OCI-LY3 (cell line): ENCODE measurements around the gene CNRIP1.

Experiments used
- H2AFZ ChIP-seq: fragments of 200-600, 300-600 bp; shearing (Covaris generic); 2 replicates; pipeline ENCODE4 v1.6.0; 2014; ENCODE audit warnings: antibody characterized with exemption, low read depth, low read length
- H3K27ac ChIP-seq: fragments of 200-600, 300-600 bp; sonication (generic); 2 replicates; pipeline ENCODE4 v1.5.1; 2014; ENCODE audit warnings: mild to moderate bottlenecking, low read length, moderate library complexity, mixed read lengths
- H3K27me3 ChIP-seq: fragments of 200-600, 300-600 bp; sonication (generic); 2 replicates; pipeline ENCODE4 v1.6.1; 2014; ENCODE audit warnings: low read depth, low read length, mixed read lengths
- H3K36me3 ChIP-seq: fragments of 200-600, 300-600 bp; sonication (generic); replicated peaks from 2 replicates; pipeline ENCODE3; 2014; ENCODE audit warnings: low read depth, low read length, mixed read lengths
- H3K4me1 ChIP-seq: fragments of 300-600, 200-600 bp; sonication (generic); 2 replicates; pipeline ENCODE4 v1.6.1; 2014; ENCODE audit warnings: low read length, mixed read lengths
- H3K4me2 ChIP-seq: fragments of 200-600, 300-600 bp; sonication (generic); 2 replicates; pipeline ENCODE4 v1.6.1; 2014; ENCODE audit warnings: low read length, mixed read lengths
- H3K4me3 ChIP-seq: fragments of 300-600, 200-600 bp; sonication (generic); 2 replicates; pipeline ENCODE4 v1.5.1; 2014; ENCODE audit warnings: antibody characterized with exemption, mild to moderate bottlenecking, low read length, moderate library complexity
- H3K79me2 ChIP-seq: fragments of 300-600, 200-600 bp; shearing (Covaris generic); 2 replicates; pipeline ENCODE4 v1.6.1; 2014; ENCODE audit warnings: mild to moderate bottlenecking, low read length, mixed read lengths
- H3K9ac ChIP-seq: fragments of 300-600, 200-600 bp; shearing (Covaris generic); 2 replicates; pipeline ENCODE4 v1.6.0; 2014; ENCODE audit warnings: mild to moderate bottlenecking, low read length, moderate library complexity
- H3K9me3 ChIP-seq: fragments of 200-600, 300-600 bp; shearing (Covaris generic); 2 replicates; pipeline ENCODE4 v1.6.1; 2014; ENCODE audit warnings: low read length, mixed read lengths; ENCODE audit not compliant: insufficient read depth
- H4K20me1 ChIP-seq: fragments of 200-600, 300-600 bp; sonication (generic); 2 replicates; pipeline ENCODE4 v1.6.1; 2016; ENCODE audit warnings: low read length, mixed read lengths; ENCODE audit not compliant: insufficient read depth
- CTCF ChIP-seq: fragments of 200-600, 300-600 bp; sonication (generic); IDR thresholded peaks from 2 replicates; pipeline ENCODE4 v1.5.1; 2014; ENCODE audit warnings: antibody characterized with exemption, low read length, low read depth
- EZH2phosphoT487 ChIP-seq: fragments of 200-600 bp; shearing (Covaris generic); IDR thresholded peaks from 2 replicates; pipeline ENCODE4 v1.6.1; 2018; ENCODE audit warnings: antibody characterized with exemption, mixed run types, low read depth

The CNRIP1 gene

GRCh38 chr2:68295516-68295915 lies 24.2 kb downstream of the CNRIP1 start:
- H3K4me2 ChIP-seq: peak overlapping the region; percentile 22; the same call in 1 of the 2 replicates
- H3K9me3 ChIP-seq: no peaks in the 10 kb centered on the region
- peaks cover 21% of the 10 kb centered on the region for H3K4me1 ChIP-seq
- H4K20me1 ChIP-seq: no peaks in the 10 kb centered on the region
- TF ChIP-seq CTCF (no peak), EZH2phosphoT487 (no peak)
- H3K4me3 ChIP-seq: no peak overlapping the region
- no peaks in the 10 kb centered on the region for H3K36me3 ChIP-seq
- H3K27me3 ChIP-seq: no peaks in the 10 kb centered on the region
- H3K79me2 ChIP-seq: no peaks in the 10 kb centered on the region
- H3K27ac ChIP-seq: no peak overlapping the region
- no peak overlapping the region for H2AFZ ChIP-seq
- no peak overlapping the region for H3K9ac ChIP-seq

GRCh38 chr2:68294913-68295312 lies 24.8 kb downstream of the CNRIP1 start:
- no peak overlapping the region for H3K27ac ChIP-seq
- H2AFZ ChIP-seq: no peak overlapping the region
- no peaks in the 10 kb centered on the region for H3K9me3 ChIP-seq
- no peaks in the 10 kb centered on the region for H3K79me2 ChIP-seq
- TF ChIP-seq CTCF (no peak), EZH2phosphoT487 (no peak)
- no peak overlapping the region for H3K4me3 ChIP-seq
- H3K4me2 ChIP-seq: no peak overlapping the region
- peaks cover 21% of the 10 kb centered on the region for H3K4me1 ChIP-seq
- no peak overlapping the region for H3K9ac ChIP-seq
- H3K36me3 ChIP-seq: no peaks in the 10 kb centered on the region
- H4K20me1 ChIP-seq: no peaks in the 10 kb centered on the region
- no peaks in the 10 kb centered on the region for H3K27me3 ChIP-seq

GRCh38 chr2:68294187-68294586 lies 25.6 kb downstream of the CNRIP1 start:
- H3K27ac ChIP-seq: no peak overlapping the region
- H2AFZ ChIP-seq: no peak overlapping the region
- H3K4me2 ChIP-seq: peak overlapping the region; percentile 16; the same call in 1 of the 2 replicates
- no peaks in the 10 kb centered on the region for H3K27me3 ChIP-seq
- no peaks in the 10 kb centered on the region for H3K9me3 ChIP-seq
- peaks cover 21% of the 10 kb centered on the region for H3K4me1 ChIP-seq
- no peaks in the 10 kb centered on the region for H4K20me1 ChIP-seq
- no peaks in the 10 kb centered on the region for H3K36me3 ChIP-seq
- no peaks in the 10 kb centered on the region for H3K79me2 ChIP-seq
- TF ChIP-seq CTCF (no peak), EZH2phosphoT487 (no peak)
- H3K4me3 ChIP-seq: no peak overlapping the region
- no peak overlapping the region for H3K9ac ChIP-seq

GRCh38 chr2:68293755-68294154 lies 26.0 kb downstream of the CNRIP1 start:
- H3K4me3 ChIP-seq: no peak overlapping the region
- H3K27ac ChIP-seq: no peak overlapping the region
- H3K9me3 ChIP-seq: no peaks in the 10 kb centered on the region
- no peak for TF ChIP-seq CTCF
- TF ChIP-seq EZH2phosphoT487: no peak
- no peaks in the 10 kb centered on the region for H3K79me2 ChIP-seq
- H3K4me1 ChIP-seq: peaks cover 21% of the 10 kb centered on the region
- peak overlapping the region; percentile 16; the same call in 1 of the 2 replicates for H3K4me2 ChIP-seq
- no peaks in the 10 kb centered on the region for H3K36me3 ChIP-seq
- no peak overlapping the region for H2AFZ ChIP-seq
- H4K20me1 ChIP-seq: no peaks in the 10 kb centered on the region
- H3K27me3 ChIP-seq: no peaks in the 10 kb centered on the region
- H3K9ac ChIP-seq: no peak overlapping the region
